SU-DHL-6 (cell line): ENCODE results near the gene CTNNA2.

Experiments
- CTCF ChIP-seq: fragments of 200-600 bp; sonication (generic); IDR thresholded peaks from one replicate; pipeline ENCODE4 v1.5.1; 2017; ENCODE audit warnings: antibody characterized with exemption, mild to moderate bottlenecking, low read length, moderate library complexity; ENCODE audit not compliant: insufficient read depth, poor library complexity, severe bottlenecking
- EZH2phosphoT487 ChIP-seq: fragments of 200-600 bp; sonication (generic), shearing (Covaris generic); conservative IDR thresholded peaks from 2 replicates; pipeline ENCODE4 v1.6.1; 2018; ENCODE audit warnings: mild to moderate bottlenecking, antibody characterized with exemption, low read length, moderate library complexity, mixed read lengths

GRCh38 chr2:79585701-79586433, 73.0 kb downstream of the CTNNA2 start:
- TF ChIP-seq CTCF, result no peak
- TF ChIP-seq EZH2phosphoT487, result no peak
